GM12865 (cell line): Measurements from ENCODE around the gene LAMA5.

Experiments used
- DNase-seq: peaks from one replicate; pipeline ENCODE4 v3.0.0; 2010; ENCODE audit warnings: low read depth
- H3K4me3 ChIP-seq: 2 replicates; pipeline ENCODE4 v1.5.1; 2011; ENCODE audit warnings: mild to moderate bottlenecking, low read depth, low read length, control low read depth
- CTCF ChIP-seq: IDR thresholded peaks from 2 replicates; pipeline ENCODE4 v1.5.1; 2011; ENCODE audit warnings: low read length, control low read depth, low read depth, inconsistent platforms; ENCODE audit not compliant: insufficient read depth; ENCODE audit errors: missing control alignments

Gene LAMA5, protein sequence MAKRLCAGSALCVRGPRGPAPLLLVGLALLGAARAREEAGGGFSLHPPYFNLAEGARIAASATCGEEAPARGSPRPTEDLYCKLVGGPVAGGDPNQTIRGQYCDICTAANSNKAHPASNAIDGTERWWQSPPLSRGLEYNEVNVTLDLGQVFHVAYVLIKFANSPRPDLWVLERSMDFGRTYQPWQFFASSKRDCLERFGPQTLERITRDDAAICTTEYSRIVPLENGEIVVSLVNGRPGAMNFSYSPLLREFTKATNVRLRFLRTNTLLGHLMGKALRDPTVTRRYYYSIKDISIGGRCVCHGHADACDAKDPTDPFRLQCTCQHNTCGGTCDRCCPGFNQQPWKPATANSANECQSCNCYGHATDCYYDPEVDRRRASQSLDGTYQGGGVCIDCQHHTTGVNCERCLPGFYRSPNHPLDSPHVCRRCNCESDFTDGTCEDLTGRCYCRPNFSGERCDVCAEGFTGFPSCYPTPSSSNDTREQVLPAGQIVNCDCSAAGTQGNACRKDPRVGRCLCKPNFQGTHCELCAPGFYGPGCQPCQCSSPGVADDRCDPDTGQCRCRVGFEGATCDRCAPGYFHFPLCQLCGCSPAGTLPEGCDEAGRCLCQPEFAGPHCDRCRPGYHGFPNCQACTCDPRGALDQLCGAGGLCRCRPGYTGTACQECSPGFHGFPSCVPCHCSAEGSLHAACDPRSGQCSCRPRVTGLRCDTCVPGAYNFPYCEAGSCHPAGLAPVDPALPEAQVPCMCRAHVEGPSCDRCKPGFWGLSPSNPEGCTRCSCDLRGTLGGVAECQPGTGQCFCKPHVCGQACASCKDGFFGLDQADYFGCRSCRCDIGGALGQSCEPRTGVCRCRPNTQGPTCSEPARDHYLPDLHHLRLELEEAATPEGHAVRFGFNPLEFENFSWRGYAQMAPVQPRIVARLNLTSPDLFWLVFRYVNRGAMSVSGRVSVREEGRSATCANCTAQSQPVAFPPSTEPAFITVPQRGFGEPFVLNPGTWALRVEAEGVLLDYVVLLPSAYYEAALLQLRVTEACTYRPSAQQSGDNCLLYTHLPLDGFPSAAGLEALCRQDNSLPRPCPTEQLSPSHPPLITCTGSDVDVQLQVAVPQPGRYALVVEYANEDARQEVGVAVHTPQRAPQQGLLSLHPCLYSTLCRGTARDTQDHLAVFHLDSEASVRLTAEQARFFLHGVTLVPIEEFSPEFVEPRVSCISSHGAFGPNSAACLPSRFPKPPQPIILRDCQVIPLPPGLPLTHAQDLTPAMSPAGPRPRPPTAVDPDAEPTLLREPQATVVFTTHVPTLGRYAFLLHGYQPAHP (N-terminal part only)

DNA sequence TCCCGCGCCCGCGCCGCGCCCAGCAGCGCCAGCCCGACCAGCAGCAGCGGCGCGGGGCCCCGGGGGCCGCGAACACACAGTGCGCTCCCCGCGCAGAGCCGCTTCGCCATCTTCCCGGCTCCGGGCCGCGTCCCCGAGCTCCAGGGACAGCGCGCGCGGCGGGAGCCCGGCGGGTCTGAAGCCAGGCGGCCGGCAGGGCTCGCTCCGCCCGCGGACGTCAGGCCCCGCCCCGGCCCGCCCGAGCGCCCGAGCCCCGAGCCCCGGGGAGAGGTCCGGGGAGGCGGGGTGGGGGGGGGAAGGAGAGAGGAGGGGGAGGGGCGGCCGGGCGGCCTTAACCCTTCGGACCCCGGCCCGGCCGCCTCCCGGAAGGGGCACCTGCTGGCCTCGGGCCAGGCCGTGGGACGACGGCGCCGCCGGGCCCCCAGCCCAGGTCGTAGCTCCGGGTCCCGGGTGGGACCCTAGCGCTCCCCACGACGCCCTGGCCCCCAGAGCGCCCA, at the start of gene LAMA5:
LAMA5 (minus strand) TSS at position 177 of the 497 bp plus-strand sequence; CDS start at position 110, 67 bp downstream.
- H3K4me3 ChIP-seq: peak within 1 kb of the TSS; percentile 63
- peak; percentile 48 for DNase-seq
- no peak for TF ChIP-seq CTCF

GRCh38 chr20:62415354-62416111, 48.4 kb upstream of the LAMA5 start:
- no peak for DNase-seq
- TF ChIP-seq CTCF: no peak
- no peak overlapping the region for H3K4me3 ChIP-seq

- no peak overlapping the region for H3K4me3 ChIP-seq
- peak; percentile 9 for TF ChIP-seq CTCF
- no peak for DNase-seq
Observed at GRCh38 chr20:62413896-62414481, 46.9 kb upstream of the LAMA5 start.

DNA sequence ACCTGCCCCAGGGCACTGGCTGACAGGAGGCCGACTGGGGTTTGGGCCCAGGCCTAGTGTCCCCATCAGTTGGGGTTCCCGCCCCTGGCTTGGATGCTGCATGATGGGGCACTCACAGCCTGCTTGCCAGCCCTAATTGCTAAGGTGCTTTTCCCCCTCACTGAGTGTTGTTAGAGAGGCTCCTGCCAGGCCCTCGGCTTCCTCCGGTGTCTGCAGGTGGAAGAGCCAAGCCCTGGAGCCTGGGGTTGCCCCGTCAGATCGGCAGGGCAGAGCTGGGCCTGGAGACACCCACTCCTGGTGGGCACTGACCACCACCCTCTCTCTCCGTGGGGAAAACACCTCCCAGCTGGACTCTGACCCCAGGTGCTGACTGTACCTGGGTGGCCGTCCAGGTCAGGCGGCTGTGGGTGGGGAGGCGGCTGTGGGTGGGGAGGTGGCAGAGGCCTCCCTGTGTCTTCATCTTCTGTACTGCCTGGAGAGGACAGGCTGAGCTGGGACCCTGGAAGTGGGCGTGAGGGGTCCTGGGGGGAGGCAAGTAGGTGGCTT, 46.0 kb upstream of the LAMA5 start:
- no peak for DNase-seq
- no peak overlapping the region for H3K4me3 ChIP-seq
- no peak for TF ChIP-seq CTCF

DNA sequence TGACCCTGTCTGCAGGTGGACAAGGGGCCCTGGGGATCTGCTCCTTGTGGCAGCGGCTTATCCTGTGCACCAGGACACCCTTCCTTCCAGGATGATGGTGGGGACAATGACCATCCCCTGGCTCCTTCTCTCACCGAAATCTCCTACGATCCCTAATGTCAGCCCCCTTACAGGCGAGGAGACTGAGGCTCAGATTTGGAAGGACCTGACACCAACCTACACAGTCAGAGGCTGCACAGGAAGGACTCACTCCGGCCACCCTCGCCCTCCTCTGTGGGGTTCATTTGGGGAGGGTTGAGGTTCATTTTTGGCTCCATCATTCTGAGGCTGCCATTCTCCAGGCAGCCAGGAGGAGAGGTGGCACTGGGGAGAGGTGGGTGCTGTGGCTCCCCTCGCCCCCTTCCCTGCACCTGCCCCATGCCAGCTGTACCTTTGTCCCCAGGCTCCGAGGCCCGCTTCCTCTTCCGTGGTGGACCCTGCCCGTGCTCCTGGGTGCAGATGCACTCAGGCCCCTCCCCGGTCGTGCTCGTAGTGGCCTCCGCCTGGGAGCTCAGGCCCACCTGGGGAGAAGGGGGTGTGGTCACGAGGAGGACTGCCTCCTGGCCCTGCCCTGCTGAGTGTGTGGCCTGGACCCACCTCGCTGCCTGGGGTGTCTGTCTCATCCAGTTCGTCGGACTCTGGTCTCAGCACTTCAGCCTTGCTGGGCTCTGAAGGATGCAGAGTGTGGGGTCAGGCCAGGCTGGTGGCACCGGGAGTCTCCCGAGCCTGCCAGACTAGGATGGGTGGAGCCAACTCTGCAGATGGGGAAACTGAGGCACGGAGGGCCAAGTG, 45.3 kb upstream of the LAMA5 start:
- TF ChIP-seq CTCF: no peak
- H3K4me3 ChIP-seq: no peak overlapping the region
- DNase-seq: no peak
